T-helper 1 cell treated with Interleukin-12 subunit alpha and Interleukin-12 subunit beta and Interleukin-4 antibody, amounts not matched to agents 30 μg/mL and 1 μg/mL, for 36 hours (primary cell): ENCODE results near the gene ZNF579.
"Not testable (repeated sequence)": the region's sequence is repeated elsewhere in the genome, so short reads cannot be mapped to it uniquely, and the experiment has no call there.

ENCODE experiments used
- H3K27ac Mint-ChIP-seq: one replicate; pipeline ENCODE4 v1.8.0; 2021; ENCODE audit warnings: mild to moderate bottlenecking, mixed read lengths
- H3K27me3 Mint-ChIP-seq: one replicate; pipeline ENCODE4 v1.8.0; 2021; ENCODE audit warnings: low read depth, mixed read lengths
- H3K36me3 Mint-ChIP-seq: one replicate; pipeline ENCODE4 v1.8.0; 2021; ENCODE audit warnings: low read depth, mixed read lengths
- H3K4me1 Mint-ChIP-seq: one replicate; pipeline ENCODE4 v1.8.0; 2021; ENCODE audit warnings: low read depth, mixed read lengths
- H3K4me3 Mint-ChIP-seq: one replicate; pipeline ENCODE4 v1.8.0; 2021; ENCODE audit warnings: mild to moderate bottlenecking, moderate library complexity, mixed read lengths
- H3K9me3 Mint-ChIP-seq: one replicate; pipeline ENCODE4 v1.8.0; 2021; ENCODE audit warnings: mixed read lengths

ZNF579 gene

GRCh38 chr19:55536951-55537740, 43.5 kb downstream of the ZNF579 start, which contains the start of gene SBK2:
Gene SBK2 (minus strand): TSS chr19:55537133. CDS start chr19:55536294, 839 bp downstream.
- Mint-ChIP-seq H3K4me3 (no peak within 1 kb of the TSS), H3K27ac (no peak within 1 kb of the TSS), H3K27me3 (no peaks in the 10 kb centered on the region), H3K4me1 (no peaks in the 10 kb centered on the region), H3K36me3 (no peaks in the 10 kb centered on the region), H3K9me3 (no peaks in the 10 kb centered on the region)

DNA sequence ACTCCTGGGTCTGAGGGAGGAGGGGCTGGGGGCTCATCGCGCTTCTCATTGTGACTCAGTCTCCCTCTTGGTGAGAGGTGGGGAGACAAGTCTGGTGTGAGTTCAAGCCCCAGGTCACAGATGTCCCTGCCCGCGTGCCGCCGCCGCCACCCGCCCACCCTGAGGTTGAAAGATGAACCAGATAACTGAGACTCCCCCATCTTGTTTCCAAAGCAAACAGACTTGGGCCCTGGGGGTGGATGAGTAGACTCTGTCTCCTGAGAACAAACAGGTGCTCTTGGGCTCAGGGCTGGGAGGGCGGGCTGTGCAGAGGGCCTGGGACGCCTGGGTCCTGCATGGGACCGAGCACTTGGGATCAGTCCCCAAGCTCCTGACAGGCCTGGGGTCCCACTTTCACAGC, 44.3 kb downstream of the ZNF579 start:
- no peak overlapping the region for H3K27ac Mint-ChIP-seq
- no peaks in the 10 kb centered on the region for H3K36me3 Mint-ChIP-seq
- no peaks in the 10 kb centered on the region for H3K9me3 Mint-ChIP-seq
- H3K27me3 Mint-ChIP-seq, result no peaks in the 10 kb centered on the region
- no peak overlapping the region for H3K4me3 Mint-ChIP-seq
- no peaks in the 10 kb centered on the region for H3K4me1 Mint-ChIP-seq

DNA sequence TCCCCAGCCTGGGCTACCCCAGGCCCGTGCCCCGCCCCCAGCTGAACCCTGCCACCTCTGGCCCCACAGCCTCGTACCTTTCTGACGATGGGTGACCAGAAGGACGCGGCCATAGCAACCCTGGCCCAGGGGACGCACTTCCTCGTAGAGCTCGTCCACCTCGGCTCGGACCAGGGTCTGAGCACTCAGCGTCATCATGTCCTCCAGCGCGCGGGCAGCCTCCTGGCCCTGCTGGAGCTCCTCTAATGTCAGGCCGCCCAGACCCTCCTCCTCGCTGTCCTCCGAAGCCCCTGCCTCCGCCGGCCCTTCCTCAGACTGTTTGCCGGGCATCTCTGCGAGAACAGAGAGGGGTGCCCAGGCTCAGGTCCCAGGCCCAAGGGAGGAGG, 44.7 kb downstream of the ZNF579 start:
- Mint-ChIP-seq H3K27me3 (no peaks in the 10 kb centered on the region), H3K9me3 (no peaks in the 10 kb centered on the region), H3K27ac (no peak overlapping the region), H3K4me1 (no peaks in the 10 kb centered on the region), H3K36me3 (no peaks in the 10 kb centered on the region), H3K4me3 (no peak overlapping the region)

- Mint-ChIP-seq H3K4me1 (no peaks in the 10 kb centered on the region), H3K9me3 (no peaks in the 10 kb centered on the region), H3K4me3 (no peak overlapping the region), H3K36me3 (no peaks in the 10 kb centered on the region), H3K27ac (no peak overlapping the region), H3K27me3 (no peaks in the 10 kb centered on the region)
Observed at GRCh38 chr19:55535173-55535964, 45.3 kb downstream of the ZNF579 start.

GRCh38 chr19:55534280-55534679, 46.4 kb downstream of the ZNF579 start:
- not testable (repeated sequence) for H3K4me1 Mint-ChIP-seq, H3K4me3 Mint-ChIP-seq, H3K27me3 Mint-ChIP-seq, H3K9me3 Mint-ChIP-seq, H3K27ac Mint-ChIP-seq, H3K36me3 Mint-ChIP-seq

- Mint-ChIP-seq H3K4me1 (no peaks in the 10 kb centered on the region), H3K27me3 (no peaks in the 10 kb centered on the region), H3K4me3 (no peak overlapping the region), H3K36me3 (no peaks in the 10 kb centered on the region), H3K27ac (no peak overlapping the region), H3K9me3 (no peaks in the 10 kb centered on the region)
Observed at GRCh38 chr19:55530996-55531395, 49.7 kb downstream of the ZNF579 start.

DNA sequence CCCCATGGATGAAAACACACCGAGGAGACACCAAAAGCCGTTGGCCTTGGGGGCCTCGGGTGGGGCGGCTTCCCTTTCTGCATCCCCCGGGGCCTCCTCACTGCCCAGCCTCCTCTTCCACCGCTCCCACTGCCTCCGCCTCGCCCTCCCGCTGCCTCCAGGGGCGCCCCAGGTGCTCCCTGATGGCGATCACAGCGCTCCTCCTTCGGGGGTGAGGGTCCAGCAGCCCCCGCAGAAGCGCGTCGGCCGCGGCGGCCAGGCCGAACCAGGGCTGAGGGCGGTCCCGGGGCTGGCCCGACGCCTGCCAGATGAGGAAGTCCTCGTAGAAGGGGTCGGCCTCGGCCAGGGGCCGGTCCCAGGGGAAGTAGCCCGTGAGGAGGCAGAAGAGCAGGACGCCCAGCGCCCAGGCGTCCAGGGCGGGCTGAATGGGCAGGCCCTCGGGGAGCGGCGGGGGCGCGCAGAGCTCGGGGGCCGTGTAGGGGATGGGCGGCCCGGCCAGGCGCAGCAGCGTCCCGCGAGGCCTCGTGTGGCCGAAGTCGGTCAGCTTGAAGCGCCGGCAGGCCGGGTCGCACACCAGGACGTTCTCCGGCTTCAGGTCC, 50.9 kb downstream of the ZNF579 start:
- Mint-ChIP-seq H3K27ac (no peak overlapping the region), H3K36me3 (no peaks in the 10 kb centered on the region), H3K9me3 (no peaks in the 10 kb centered on the region), H3K4me1 (no peaks in the 10 kb centered on the region), H3K27me3 (no peaks in the 10 kb centered on the region), H3K4me3 (no peak overlapping the region)

DNA sequence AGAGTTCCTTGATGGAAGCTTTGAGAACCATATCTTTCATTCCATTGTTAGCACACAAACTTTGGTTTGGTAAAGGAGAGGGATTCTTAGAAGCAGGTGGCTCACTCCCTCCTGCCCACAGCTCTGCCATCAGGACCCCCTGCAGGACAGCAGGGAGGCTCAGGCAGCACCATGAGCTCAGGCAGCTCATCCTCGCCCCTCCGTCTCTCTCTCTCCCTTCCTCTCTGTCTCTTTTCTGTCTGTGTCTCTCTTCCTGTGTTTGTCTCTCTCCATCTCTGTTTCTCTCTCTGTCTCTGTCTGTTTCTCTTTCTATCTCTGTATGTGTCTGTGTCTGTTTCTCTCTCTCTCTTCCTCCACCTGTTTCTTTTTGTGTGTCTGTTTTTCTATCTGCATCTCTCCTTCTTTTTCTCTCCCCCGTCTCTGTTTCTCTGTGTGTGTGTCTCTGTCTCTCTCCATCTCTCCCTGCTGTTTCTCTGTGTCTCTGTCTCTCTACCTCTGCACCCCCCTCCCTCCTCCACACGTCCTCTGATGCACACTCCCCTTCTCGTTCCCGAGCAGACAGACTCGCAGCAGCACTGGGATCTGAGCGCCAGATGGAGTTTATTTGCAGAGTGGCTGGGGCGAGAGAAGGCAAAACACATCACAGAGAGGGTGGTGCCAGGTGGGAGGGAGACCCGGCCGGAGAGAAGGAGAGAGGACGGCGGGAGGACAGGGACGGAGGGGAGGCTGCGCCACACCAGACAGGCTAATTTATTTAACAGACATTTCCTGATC, 52.4 kb downstream of the ZNF579 start:
- no peaks in the 10 kb centered on the region for H3K36me3 Mint-ChIP-seq
- no peaks in the 10 kb centered on the region for H3K9me3 Mint-ChIP-seq
- H3K4me1 Mint-ChIP-seq, result no peaks in the 10 kb centered on the region
- no peaks in the 10 kb centered on the region for H3K27me3 Mint-ChIP-seq
- H3K4me3 Mint-ChIP-seq, result no peak overlapping the region
- no peak overlapping the region for H3K27ac Mint-ChIP-seq

- Mint-ChIP-seq H3K4me1 (no peaks in the 10 kb centered on the region), H3K27me3 (no peaks in the 10 kb centered on the region), H3K27ac (no peak overlapping the region), H3K9me3 (no peaks in the 10 kb centered on the region), H3K4me3 (no peak overlapping the region), H3K36me3 (no peaks in the 10 kb centered on the region)
Observed at GRCh38 chr19:55527197-55528029, 53.2 kb downstream of the ZNF579 start.
